Measurements from ENCODE around the gene CREB5. TPM values are rescaled to one million over a fixed set of nuclear protein-coding genes. Genes with fewer than 3 reads are reported as not detected.

CREB5 gene
- total RNA-seq, 4 donors from 2014 or later = 0.88 to 31.4 (median 15.9) TPM

DNA sequence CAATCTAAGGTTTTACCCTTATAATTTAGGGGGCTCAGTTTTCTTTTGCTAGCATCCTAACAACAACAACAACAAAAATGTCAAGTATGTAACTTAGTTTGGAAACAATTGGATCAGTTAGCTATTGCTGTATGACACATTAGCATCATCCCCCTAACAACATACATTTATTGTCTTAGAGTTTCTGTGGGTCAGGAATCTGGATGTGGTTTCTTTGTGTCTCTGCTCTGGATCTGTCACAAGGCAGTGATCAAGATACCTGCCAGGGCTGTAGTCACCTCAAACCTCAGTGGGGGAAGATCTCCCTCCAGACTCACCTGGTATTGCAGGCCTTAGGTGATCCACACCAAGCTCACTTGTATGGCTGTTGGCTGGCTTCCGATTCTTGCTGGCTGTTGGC, 18.3 kb downstream of the CREB5 start:
- H3K4me1 ChIP-seq = no peaks in the 10 kb centered on the region
- H3K27me3 ChIP-seq = no peaks in the 10 kb centered on the region
- H3K4me3 ChIP-seq = no peak overlapping the region
- no peaks in the 10 kb centered on the region for H3K36me3 ChIP-seq
- H3K9me3 ChIP-seq = no peaks in the 10 kb centered on the region
- no peak overlapping the region for H3K27ac ChIP-seq
- no peak for DNase-seq
- TF ChIP-seq, protein P1, sequence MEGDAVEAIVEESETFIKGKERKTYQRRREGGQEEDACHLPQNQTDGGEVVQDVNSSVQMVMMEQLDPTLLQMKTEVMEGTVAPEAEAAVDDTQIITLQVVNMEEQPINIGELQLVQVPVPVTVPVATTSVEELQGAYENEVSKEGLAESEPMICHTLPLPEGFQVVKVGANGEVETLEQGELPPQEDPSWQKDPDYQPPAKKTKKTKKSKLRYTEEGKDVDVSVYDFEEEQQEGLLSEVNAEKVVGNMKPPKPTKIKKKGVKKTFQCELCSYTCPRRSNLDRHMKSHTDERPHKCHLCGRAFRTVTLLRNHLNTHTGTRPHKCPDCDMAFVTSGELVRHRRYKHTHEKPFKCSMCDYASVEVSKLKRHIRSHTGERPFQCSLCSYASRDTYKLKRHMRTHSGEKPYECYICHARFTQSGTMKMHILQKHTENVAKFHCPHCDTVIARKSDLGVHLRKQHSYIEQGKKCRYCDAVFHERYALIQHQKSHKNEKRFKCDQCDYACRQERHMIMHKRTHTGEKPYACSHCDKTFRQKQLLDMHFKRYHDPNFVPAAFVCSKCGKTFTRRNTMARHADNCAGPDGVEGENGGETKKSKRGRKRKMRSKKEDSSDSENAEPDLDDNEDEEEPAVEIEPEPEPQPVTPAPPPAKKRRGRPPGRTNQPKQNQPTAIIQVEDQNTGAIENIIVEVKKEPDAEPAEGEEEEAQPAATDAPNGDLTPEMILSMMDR (IDR thresholded peaks at IDR 0.05) = no peak
- no peak for TF ChIP-seq POLR2A (IDR thresholded peaks at IDR 0.05)

DNA sequence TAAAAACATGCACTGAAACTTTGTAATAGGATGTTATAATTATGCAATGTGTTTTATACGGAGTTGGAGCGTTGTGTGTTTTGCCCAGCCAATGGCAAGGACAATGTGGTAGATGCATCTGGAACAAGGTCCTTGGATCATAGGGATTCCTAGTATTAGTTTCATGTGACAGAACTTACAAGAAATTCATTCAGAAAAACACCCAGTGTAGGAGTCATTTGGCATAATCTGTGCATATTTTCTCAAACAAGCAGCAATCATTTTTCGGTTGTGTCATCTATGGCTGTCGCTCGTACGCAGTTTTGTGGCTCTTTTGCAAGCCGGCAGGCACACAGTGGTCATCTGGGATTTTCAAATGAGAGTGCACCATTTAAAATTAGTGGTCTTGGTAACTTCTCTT, 19.8 kb downstream of the CREB5 start:
- Histone ChIP-seq H3K9me3 (no peaks in the 10 kb centered on the region), H3K27ac (no peak overlapping the region), H3K4me1 (no peaks in the 10 kb centered on the region), H3K4me3 (no peak overlapping the region), H3K27me3 (no peaks in the 10 kb centered on the region), H3K36me3 (no peaks in the 10 kb centered on the region)
- no peak for DNase-seq
- TF ChIP-seq, protein P1 (IDR thresholded peaks at IDR 0.05) = no peak
- TF ChIP-seq POLR2A (IDR thresholded peaks at IDR 0.05) = no peak

DNA sequence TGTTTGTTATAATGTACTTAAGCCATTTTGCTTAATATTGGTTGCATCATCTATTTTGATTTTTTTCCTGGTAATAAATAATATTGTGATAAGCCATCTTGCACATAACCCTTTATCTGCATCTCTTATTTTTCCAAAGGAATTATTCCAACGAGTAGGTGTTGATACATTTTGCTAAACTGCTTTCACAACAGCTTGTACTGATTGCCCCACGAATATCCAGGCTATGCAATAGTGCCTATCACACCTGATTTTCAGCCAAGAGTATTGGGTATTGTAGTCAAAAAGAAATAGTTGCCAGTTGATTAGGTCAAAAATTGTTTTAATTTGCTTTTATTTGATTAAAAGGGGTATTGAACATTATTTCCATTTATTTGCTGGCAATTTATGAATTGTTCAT, 20.7 kb downstream of the CREB5 start:
- no peak for DNase-seq
- Histone ChIP-seq H3K9me3 (no peaks in the 10 kb centered on the region), H3K27me3 (no peaks in the 10 kb centered on the region), H3K36me3 (no peaks in the 10 kb centered on the region), H3K27ac (no peak overlapping the region), H3K4me3 (no peak overlapping the region), H3K4me1 (no peaks in the 10 kb centered on the region)
- TF ChIP-seq, protein P1 (IDR thresholded peaks at IDR 0.05) = no peak
- no peak for TF ChIP-seq POLR2A (IDR thresholded peaks at IDR 0.05)

DNA sequence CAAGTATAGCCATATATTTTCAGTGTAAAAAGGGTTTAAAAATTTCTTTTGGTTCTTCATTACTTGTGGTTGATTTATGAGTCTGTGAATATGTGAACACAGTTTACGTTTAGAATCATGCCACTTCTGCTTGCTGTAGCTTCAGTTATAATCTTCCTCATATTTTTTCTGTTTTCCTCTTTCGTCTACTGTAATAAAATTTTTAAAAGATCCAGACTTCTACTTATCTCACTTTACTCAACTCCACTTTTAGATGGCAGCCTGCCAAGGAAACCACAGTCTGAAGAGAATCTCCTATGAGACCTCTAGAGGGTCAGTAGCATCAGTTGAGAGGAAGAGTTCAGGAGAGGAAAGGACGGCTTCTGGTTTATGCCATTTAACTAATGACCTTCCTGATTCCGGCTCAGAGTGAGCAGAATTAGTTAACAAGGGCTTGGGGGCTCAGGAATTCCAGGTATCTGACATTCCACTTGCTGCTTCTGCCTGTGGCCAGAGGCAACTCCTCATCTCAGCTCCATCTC, 21.4 kb downstream of the CREB5 start:
- Histone ChIP-seq H3K27me3 (no peaks in the 10 kb centered on the region), H3K27ac (no peak overlapping the region), H3K4me3 (no peak overlapping the region), H3K36me3 (no peaks in the 10 kb centered on the region), H3K9me3 (no peaks in the 10 kb centered on the region), H3K4me1 (no peaks in the 10 kb centered on the region)
- TF ChIP-seq, protein P1 (IDR thresholded peaks at IDR 0.05) = no peak
- no peak for TF ChIP-seq POLR2A (IDR thresholded peaks at IDR 0.05)
- no peak for DNase-seq

DNA sequence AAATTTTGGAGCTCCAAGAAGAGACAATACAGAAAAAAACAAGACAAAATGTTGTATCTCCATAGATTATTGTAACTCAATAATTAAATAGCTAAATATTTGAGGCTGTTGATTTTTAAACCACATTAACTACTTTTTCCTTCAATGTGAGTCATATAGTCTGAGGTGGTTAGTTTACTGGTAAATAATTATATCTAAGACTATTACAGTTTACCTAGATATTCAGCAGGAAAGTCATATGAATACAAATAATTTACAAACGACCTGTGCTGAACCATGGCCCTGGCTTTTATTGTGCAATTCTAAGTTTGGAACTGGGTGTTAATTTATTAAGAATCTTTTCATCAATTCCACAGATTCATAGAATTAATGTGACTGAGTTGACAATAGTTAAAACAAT, 22.2 kb downstream of the CREB5 start:
- no peak overlapping the region for H3K4me3 ChIP-seq
- DNase-seq = no peak
- TF ChIP-seq, protein P1 (IDR thresholded peaks at IDR 0.05) = no peak
- TF ChIP-seq POLR2A (IDR thresholded peaks at IDR 0.05) = no peak

DNA sequence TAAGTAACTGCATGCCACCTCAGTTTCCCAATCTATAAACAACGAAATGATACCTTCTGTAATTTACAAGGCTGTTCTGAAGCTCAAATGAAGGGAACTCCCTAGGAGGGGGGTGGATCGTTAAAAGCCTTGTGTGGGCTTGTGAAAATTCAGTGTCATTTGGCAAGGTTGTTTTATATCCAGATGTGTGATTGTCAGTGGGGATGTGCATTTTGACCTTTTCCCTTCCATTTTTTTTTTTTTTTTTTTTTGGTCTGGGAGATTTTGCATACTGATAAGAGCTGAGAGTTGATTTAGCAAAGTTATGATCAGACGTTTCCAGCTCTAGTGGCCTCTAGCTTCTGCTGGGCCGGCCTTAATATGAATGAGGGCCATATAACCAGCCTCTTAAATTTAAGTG, 22.8 kb downstream of the CREB5 start:
- H3K4me1 ChIP-seq = no peaks in the 10 kb centered on the region
- DNase-seq = no peak
- no peaks in the 10 kb centered on the region for H3K9me3 ChIP-seq
- no peak overlapping the region for H3K27ac ChIP-seq
- H3K4me3 ChIP-seq = no peak overlapping the region
- no peak for TF ChIP-seq POLR2A (IDR thresholded peaks at IDR 0.05)
- TF ChIP-seq, protein P1 (IDR thresholded peaks at IDR 0.05) = no peak
- no peaks in the 10 kb centered on the region for H3K36me3 ChIP-seq
- no peaks in the 10 kb centered on the region for H3K27me3 ChIP-seq

More for the DNA sequence above, 22.2 kb downstream of the CREB5 start:
- no peak overlapping the region for H3K27ac ChIP-seq
- no peaks in the 10 kb centered on the region for H3K4me1 ChIP-seq
- H3K27me3 ChIP-seq = no peaks in the 10 kb centered on the region
- no peaks in the 10 kb centered on the region for H3K9me3 ChIP-seq
- no peaks in the 10 kb centered on the region for H3K36me3 ChIP-seq
